Kidney epithelial cell (primary cell): ENCODE results near the gene SMAD2. TPM values are rescaled to one million over a fixed set of nuclear protein-coding genes. Genes with fewer than 3 reads are reported as not detected.

ENCODE experiments used
- DNase-seq: peaks from one replicate; pipeline ENCODE4 v3.0.0-alpha.2; 2010; ENCODE audit warnings: low read depth
- H3K27me3 ChIP-seq: 2 replicates; pipeline ENCODE4 v1.6.0; 2011; ENCODE audit warnings: low read length; ENCODE audit not compliant: control insufficient read depth, insufficient read depth
- H3K36me3 ChIP-seq: 2 replicates; pipeline ENCODE4 v1.5.1; 2011; ENCODE audit warnings: low read length; ENCODE audit not compliant: control insufficient read depth, insufficient read depth
- H3K4me3 ChIP-seq: 2 replicates; pipeline ENCODE4 v1.5.1; 2011; ENCODE audit warnings: low read depth, mild to moderate bottlenecking, control low read depth, low read length
- total RNA-seq: library from RNA; depleted of rRNA; stranded (reverse); fragments of >200 nt; gene quantifications from 2 replicates; pipeline ENCODE4 v1.2.3, GENCODE V29; 2015
- TF ChIP-seq, protein P1 (sequence below): IDR thresholded peaks from 2 replicates; pipeline ENCODE4 v1.5.1; 2011; ENCODE audit warnings: mild to moderate bottlenecking, moderate library complexity, low read length, control low read depth, inconsistent platforms; ENCODE audit not compliant: insufficient read depth, poor library complexity, severe bottlenecking

The SMAD2 gene
- total RNA-seq: 98.2 and 122 TPM in 2 replicates

- TF ChIP-seq, protein P1, sequence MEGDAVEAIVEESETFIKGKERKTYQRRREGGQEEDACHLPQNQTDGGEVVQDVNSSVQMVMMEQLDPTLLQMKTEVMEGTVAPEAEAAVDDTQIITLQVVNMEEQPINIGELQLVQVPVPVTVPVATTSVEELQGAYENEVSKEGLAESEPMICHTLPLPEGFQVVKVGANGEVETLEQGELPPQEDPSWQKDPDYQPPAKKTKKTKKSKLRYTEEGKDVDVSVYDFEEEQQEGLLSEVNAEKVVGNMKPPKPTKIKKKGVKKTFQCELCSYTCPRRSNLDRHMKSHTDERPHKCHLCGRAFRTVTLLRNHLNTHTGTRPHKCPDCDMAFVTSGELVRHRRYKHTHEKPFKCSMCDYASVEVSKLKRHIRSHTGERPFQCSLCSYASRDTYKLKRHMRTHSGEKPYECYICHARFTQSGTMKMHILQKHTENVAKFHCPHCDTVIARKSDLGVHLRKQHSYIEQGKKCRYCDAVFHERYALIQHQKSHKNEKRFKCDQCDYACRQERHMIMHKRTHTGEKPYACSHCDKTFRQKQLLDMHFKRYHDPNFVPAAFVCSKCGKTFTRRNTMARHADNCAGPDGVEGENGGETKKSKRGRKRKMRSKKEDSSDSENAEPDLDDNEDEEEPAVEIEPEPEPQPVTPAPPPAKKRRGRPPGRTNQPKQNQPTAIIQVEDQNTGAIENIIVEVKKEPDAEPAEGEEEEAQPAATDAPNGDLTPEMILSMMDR: no peak
- peak within 1 kb of the TSS; percentile 64 for H3K4me3 ChIP-seq
- H3K27me3 ChIP-seq: no peaks in the 10 kb centered on the region
- H3K36me3 ChIP-seq: no peaks in the 10 kb centered on the region
- no peak for DNase-seq
Observed at GRCh38 chr18:47930199-47930930, at the start of gene SMAD2. SMAD2 (minus strand) TSS chr18:47930659; CDS start chr18:47896756, 33,903 bp downstream.

GRCh38 chr18:47979611-47980200 lies 49.2 kb upstream of the SMAD2 start:
- TF ChIP-seq, protein P1: no peak
- Histone ChIP-seq H3K4me3 (no peak overlapping the region), H3K36me3 (no peaks in the 10 kb centered on the region), H3K27me3 (peaks cover 3% of the 10 kb centered on the region)
- DNase-seq: no peak

DNA sequence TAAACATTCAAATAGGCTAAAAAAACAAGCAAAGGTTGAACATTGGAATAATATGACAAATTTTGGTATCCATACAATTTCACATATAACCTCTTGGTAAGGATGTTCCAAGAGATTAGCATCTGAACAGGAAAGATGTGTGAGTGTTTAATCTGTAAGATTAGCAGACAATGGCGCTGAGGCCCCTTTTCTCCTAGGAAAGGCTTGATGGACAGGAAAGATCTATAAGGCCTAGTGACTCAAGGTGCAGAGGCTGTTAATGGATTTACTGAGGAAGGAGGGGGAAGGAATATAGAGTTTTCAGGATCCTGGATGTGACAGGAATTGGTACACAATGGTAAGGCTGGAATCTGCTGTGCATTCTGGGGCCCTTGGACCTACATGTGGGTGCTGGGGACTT lies 48.1 kb upstream of the SMAD2 start:
- no peak for DNase-seq
- peaks cover 3% of the 10 kb centered on the region for H3K27me3 ChIP-seq
- TF ChIP-seq, protein P1: no peak
- H3K36me3 ChIP-seq: no peaks in the 10 kb centered on the region
- no peak overlapping the region for H3K4me3 ChIP-seq

GRCh38 chr18:47978141-47978540 lies 47.7 kb upstream of the SMAD2 start:
- no peak overlapping the region for H3K4me3 ChIP-seq
- no peaks in the 10 kb centered on the region for H3K36me3 ChIP-seq
- peaks cover 3% of the 10 kb centered on the region for H3K27me3 ChIP-seq
- TF ChIP-seq, protein P1: no peak
- DNase-seq: no peak

DNA sequence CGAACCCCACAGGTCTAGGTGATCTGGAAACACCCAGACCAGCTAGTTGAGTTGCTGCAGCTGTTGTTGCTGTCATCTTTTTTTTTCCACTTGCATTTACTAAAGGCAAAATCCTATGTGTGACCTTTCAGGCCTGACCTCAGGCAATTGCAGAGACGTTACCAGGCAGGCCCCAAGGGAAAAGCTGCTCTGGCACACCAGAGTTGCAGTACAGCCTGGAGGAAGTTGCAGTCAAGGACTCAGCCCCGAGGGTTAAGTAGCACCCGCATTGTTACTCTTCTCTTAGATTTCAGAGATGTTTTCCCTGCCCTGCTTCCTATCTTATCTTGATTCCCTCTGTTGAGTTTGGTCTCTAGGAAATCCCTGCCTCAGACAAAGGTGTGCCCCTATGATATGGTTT lies 45.2 kb upstream of the SMAD2 start:
- no peak for DNase-seq
- Histone ChIP-seq H3K4me3 (no peak overlapping the region), H3K27me3 (peaks cover 3% of the 10 kb centered on the region), H3K36me3 (no peaks in the 10 kb centered on the region)
- TF ChIP-seq, protein P1: no peak
